Hippocampal formation (tissue), 2 donors: ENCODE results near the gene MAD1L1.
A peak's percentile ranks its signal among the peaks of the same experiment; 100 is the strongest.

Source experiments
- DNase-seq, 2 donors: peaks; one replicate each; lab custom pipeline; 2025; lab: John Stamatoyannopoulos, UW

MAD1L1 gene

GRCh38 chr7:2088801-2089200 is 143.9 kb downstream of the MAD1L1 start:
- no peak for DNase-seq

GRCh38 chr7:2087744-2088143 is 145.0 kb downstream of the MAD1L1 start:
- DNase-seq = no peak

DNA sequence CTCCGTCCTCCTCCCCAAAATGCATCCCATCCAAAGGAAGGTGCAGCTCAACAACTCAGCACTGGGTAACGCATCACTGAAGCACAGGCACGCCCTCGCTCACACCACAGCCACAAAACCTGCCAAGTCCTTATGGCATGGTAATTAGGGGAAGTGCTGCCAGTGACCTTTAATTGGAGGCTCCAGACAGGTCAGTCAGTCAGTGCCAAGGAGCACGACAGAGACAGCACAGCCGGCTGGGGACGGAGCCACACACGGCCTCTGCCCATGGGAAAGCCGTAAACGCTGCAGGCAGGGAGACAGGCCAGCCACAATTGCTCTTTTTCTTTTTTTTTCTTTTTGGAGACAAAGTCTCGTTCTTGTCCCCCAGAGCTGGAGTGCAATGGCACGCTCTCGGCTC is 146.5 kb downstream of the MAD1L1 start:
- no peak for DNase-seq

DNA sequence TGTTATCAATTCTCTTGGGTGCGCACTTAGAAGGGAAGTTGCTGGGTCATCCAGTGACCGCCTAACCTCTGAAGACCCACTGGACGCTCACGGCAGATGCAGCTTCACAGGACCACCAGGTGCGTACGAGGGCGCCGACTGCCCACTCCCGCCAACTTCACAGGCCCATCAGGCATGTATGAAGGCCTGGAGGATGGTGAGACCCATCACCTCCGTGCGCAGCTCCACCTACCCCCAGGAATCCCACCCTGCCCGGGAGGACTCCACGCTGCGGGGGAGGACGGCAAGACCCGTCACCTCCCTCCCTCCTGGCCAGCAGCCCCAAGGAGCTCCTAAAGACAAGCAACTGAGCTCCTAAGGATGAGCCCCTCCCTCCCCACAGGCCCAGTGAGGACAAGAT is 146.9 kb downstream of the MAD1L1 start:
- no peak for DNase-seq

DNA sequence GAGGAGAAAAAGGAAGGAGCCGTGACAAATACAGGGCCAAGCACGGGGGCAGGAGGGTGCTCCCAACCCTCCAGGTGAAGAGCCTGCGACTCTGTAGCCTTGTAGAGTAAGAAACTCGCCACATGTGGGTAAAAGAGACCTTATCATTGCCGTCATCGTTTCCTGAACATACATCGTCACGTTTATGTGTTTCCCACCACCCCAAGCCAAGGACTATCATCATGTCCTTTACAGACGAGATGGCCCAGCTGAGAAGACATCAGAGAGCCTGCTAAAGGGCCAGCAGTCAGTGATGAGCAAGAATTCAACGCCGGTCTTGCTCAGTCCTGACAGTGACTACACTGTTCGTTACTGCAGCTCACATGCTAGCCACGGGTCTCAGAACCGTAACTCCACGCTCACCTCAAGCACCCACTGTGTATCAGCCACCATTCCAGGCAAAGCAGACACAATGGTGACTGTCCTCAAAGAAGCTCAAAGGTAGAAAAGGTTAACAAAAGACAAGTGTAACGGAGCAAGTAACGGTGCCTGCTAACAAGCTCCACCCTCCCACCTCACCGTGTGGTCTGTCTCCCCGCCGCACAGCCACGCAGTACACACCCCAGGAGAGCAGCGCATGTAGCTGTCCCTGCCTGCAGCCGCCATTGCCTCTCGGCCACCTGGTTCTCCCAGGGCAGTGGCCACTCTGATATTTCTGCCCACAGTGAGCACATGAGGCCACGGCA is 147.8 kb downstream of the MAD1L1 start:
- no peak for DNase-seq

GRCh38 chr7:2084331-2084730 is 148.4 kb downstream of the MAD1L1 start:
- no peak for DNase-seq

DNA sequence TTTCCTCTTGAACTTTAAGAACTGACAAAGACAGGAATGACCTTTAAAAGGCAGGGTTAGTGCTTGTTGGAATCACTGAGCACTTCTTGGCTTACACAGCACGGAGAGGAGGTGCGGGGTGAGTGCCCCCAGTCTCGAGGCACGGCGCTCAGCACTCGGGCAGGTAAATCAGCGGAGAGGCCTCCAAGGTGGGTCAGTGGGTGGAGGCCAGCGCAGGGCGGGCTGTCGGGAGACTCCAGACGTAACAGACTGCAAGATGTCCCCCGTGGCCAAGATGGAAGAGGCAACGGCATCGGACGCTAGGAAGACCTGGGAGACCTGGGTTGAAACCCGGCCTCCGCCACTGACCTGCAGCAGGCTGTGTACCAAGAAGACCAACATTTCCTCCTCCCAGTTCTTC is 149.4 kb downstream of the MAD1L1 start:
- no peak for DNase-seq

DNA sequence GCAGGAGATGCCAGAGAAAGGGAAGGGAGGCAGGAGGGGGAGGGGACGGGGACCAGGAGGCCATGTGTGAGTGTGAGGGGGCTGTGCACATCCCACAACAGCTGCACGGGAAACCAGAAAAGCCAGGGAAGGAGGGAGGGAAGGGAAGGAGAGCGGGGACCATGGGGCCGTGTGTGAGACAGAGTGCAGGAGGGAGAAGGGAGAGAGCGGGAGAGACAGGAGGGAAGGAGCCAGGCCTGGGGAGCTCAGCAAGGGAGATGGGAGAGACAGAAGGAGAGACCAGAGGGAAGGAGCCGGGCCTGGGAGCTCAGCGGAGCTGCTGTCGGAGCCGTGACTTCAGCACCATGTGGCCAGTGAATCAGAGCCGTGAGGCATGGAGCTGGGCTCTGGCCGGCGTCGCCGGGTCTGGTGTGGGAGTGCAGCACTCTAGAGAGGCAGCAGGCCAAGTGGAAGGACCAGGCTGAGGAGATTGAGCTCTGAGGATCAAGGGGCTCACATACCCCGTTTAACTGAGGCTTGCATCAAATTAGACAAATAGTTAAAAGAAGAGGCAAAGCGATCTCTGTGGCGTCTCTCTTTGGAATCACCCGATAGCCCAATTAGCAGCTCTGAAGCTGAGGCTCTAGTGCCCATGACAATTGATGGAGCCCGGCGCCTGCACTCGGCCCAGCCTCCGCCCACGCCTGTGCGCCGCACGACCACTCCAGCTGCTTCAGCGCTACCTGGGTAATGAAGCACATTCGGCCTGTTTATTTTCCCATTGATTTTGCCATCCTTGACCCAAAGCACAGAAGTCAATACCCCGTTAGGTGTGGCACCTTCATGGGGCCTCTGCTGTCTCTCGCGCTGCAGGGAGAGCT is 150.4 kb downstream of the MAD1L1 start:
- DNase-seq = no peak

DNA sequence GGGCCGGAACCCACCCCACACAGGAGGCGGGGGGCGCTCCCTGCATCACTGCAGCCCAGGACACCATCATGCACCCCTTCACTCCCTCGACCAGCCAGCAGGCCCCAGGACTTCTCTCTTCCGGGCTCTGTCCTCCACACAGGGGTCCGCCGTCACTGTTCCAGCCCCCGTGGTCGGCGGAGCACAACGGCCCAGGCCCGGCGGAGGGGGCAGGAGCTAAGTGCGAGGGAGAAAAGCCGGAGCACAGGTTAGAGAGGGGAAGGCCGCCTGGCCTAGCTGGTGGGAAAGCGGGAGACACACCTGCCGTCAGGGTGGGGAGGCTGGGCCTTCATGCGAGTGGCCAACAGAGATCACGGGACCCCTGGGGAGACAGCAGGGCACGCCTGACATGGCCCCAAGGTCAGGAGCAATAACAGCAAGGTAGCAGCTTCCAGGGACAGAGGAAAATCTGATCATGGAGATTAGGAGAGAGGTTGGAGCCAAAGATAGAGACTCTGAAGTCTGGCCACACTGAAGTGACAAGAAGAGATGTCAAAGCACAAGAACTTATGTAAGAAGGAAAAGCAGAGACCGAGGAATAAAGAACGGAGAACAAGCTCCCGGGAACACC is 151.1 kb downstream of the MAD1L1 start:
- no peak for DNase-seq

- no peak for DNase-seq
Observed at GRCh38 chr7:2080477-2080876, 152.3 kb downstream of the MAD1L1 start.

GRCh38 chr7:2080060-2080387 is 152.7 kb downstream of the MAD1L1 start:
- DNase-seq = no peak

DNA sequence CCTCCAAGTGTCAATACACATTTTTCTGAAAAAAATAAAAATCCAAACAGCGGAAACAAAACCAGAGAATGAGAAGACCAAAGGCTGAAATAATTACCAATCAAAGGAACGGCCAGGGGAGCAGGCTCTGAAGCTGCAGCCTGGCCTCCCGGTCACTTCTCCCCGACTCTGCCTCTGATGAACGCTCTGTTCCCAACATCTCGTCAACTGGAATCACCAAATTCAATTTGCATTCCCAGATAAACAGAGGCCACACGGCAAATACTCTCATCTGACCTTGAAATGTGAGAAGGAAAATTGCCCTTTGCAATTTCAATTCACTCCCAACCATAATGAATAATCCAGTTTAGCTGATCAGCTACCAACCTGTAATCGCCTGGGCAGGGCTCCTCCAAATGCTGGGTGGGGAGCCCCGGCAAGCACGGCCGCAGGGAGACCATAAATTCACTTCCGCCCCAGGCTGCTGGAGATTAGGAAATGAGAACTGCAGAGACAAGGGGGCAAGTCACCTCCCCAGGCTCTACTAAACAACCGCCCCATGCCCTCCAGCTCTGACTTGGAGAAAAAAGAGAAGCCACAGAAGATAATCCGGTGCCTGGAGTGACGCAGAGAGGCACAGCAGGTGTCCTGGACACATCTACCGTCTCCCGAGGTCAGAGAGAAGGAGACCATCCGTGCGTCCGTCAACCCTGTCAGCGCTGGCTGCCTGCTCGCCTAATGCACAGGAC is 153.2 kb downstream of the MAD1L1 start:
- DNase-seq = no peak

GRCh38 chr7:2078899-2079298 is 153.8 kb downstream of the MAD1L1 start:
- no peak for DNase-seq

GRCh38 chr7:2076649-2077064 is 156.1 kb downstream of the MAD1L1 start:
- no peak for DNase-seq

DNA sequence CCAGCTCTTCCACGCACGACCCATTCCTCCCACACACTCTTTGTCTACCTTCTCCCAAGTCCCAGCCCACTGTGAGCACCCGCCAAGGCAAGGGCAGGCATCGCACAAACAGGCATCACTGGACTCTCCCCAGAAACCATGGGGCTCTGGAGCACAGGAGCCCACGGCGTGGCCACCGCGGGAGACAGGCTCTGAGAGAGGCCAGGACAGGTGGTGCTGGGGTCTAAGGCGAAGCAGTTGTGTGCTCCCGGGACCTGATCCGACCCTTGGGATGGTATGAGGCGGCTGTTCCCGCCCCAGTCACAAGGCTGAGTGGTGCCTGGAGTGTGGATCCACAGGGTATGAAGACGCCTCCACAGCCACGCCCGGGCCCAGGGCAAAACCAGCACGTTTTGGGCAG is 156.9 kb downstream of the MAD1L1 start:
- no peak for DNase-seq

- DNase-seq = no peak
Observed at GRCh38 chr7:2074691-2075090, 158.1 kb downstream of the MAD1L1 start.

GRCh38 chr7:2072798-2073197 is 159.9 kb downstream of the MAD1L1 start:
- DNase-seq = no peak

DNA sequence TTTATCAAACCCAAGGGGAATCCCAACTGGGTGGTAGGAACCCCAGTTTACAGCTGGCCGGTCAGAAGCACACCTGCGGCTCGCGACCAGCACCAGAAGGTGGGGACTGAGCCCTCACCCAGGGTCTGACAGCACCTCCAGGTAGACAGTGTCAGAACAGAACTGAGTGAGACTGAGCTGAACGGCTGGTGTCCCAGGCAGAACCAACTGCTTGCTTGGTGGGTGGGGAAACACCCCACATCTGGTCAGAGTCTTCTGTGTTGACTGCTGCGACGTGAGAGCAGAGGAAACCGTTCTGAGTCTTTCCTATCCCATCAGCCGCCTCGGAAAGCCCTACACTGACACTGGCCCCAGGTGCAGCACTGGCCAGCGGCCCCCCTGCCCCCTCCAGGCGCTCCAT is 160.7 kb downstream of the MAD1L1 start:
- no peak for DNase-seq

- no peak for DNase-seq
Observed at GRCh38 chr7:2071133-2071832, 161.5 kb downstream of the MAD1L1 start.

DNA sequence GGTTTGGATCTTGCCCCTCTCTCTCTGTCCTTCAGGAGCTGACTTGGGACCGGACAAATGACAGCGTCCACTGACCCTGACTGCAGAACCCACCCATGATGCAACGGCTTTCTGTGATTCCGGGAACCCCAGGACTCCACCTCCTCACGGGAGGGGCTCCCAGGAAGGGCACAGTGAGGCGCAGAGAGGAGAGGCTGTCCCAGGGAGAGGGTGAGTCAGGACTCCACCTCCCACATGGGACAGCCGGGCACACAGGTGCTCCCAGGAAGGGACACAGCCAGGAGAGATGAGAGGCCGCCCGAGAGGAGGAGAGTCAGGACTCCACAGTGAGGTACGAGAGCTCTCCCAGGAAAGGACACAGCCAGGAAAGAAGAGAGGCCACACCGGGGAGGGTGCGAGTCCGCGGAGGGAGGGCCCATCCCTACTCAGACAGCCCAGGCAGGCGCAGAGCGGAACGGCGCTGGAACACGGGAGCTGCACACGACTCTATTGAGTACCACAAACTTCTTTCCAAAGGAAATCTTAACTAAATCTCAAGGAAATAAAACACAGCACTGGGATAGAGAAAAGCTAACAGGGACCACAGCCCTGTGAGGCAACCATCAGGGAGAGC is 162.5 kb downstream of the MAD1L1 start:
- no peak for DNase-seq

DNA sequence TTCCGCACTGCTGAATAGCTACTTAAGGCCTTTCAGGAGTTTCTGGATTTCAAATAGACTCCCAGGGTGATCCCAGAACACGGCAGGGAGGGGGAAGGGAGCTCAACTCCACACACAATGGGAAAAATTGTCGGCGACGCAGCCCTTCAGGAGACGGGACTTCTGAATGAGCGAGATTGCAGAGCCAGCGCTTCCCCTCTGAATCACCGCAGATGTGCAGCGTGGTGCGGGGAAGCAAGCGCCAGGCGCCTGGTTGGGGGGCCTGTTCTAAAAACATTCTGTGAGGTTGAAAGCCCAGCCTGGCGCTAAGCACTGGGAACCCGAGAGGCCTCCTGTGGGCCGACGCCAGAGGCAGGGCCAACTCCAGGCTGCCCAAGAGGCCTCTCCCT is 163.3 kb downstream of the MAD1L1 start:
- peak in 1 of 2 donors; percentile 29 for DNase-seq
